ENCODE measurements around the gene PRDM7.
"Not testable (repeated sequence)": the region's sequence is repeated elsewhere in the genome, so short reads cannot be mapped to it uniquely, and the experiment has no call there.

Gene PRDM7

DNA sequence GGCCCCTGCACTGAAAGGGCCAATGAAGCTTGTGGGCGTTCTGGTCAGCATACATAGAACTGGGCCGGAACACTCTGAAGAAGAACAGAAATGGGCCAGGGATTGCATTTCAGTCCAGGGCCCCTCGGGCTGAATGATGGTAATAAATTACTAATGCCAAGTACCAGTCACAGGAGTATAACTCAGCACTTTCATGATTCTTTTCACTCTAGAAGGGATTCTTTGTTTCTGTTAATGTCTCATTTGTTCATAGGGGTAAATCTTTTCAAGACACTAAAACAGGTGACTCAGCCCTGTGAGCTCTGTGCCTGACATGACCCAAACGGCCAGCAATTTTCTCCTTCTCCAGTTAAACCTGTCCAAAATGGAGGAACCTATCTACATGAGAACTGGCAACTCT is 15.7 kb upstream of the PRDM7 start:
- DNase-seq; H3K36me3 Mint-ChIP-seq (ENCODE audit: low read depth); H3K4me3 Mint-ChIP-seq; H3K27ac Mint-ChIP-seq; H3K4me1 Mint-ChIP-seq; ATAC-seq; H3K9me3 Mint-ChIP-seq; H3K27me3 Mint-ChIP-seq: not testable (repeated sequence)

DNA sequence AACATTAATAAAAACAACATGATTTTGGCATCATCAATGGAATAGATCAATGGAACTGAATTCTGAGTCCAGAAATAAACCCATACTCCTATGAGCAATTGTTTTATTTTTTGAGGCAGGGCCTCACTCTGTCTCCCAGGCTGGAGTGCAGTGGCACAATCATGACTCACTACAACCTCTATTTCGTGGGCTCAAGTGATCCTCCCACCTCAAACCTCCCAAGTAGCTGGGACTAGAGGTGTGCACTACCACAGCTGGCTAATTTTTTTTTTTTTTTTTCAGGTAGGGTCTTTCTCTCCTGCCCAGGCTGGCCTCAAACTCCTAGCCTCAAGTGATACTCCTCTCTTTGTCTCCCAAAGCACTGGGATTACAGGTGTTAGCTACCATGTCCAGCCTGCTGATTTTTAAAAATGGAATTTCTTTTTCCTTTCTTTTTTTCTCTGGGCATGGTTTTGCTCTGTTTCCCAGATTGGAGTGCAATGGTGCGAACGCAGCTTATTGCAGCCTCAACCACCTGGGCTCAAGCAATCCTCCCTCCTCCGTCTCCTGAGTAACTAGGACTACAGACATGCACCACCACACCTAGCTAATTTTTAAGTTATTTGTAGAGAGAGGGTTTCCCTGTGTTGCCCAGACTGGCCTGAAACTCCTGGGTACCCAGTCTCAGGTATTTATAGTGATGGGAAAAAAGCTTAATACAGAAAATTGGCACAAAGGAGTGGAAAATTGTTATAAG is 7.3 kb upstream of the PRDM7 start:
- Mint-ChIP-seq H3K4me3 (no peak overlapping the region), H3K27me3 (peaks cover 9% of the 10 kb centered on the region), H3K27ac (no peak overlapping the region), H3K9me3 (no peaks in the 10 kb centered on the region), H3K4me1 (peaks cover 12% of the 10 kb centered on the region), H3K36me3 (ENCODE audit: low read depth) (no peaks in the 10 kb centered on the region)
- DNase-seq = no peak
- no peak for ATAC-seq

DNA sequence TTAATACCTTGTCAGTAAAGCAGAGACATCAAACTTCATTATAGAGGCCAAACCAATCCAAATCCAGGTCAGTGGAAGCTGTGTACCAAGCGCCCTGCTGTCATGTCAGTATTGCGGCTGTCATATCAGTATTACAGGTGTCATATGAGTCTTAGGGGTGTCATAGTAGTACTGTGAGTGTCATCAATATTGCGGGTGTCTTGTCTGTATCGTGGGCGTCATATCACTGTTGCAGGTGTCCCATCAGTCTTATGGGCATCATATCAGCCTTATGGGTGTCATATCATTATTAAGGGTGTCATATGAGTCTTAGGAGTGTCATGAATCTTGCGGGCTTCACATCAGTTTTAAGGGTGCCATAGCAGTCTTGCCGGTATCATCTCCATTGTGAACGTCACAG is 6.0 kb upstream of the PRDM7 start:
- no peaks in the 10 kb centered on the region for H3K36me3 Mint-ChIP-seq (ENCODE audit: low read depth)
- no peak for ATAC-seq
- peaks cover 10% of the 10 kb centered on the region for H3K27me3 Mint-ChIP-seq
- H3K4me3 Mint-ChIP-seq = peak overlapping the region; percentile 87
- peaks cover 16% of the 10 kb centered on the region for H3K4me1 Mint-ChIP-seq
- H3K27ac Mint-ChIP-seq = no peak overlapping the region
- H3K9me3 Mint-ChIP-seq = no peaks in the 10 kb centered on the region
- no peak for DNase-seq

DNA sequence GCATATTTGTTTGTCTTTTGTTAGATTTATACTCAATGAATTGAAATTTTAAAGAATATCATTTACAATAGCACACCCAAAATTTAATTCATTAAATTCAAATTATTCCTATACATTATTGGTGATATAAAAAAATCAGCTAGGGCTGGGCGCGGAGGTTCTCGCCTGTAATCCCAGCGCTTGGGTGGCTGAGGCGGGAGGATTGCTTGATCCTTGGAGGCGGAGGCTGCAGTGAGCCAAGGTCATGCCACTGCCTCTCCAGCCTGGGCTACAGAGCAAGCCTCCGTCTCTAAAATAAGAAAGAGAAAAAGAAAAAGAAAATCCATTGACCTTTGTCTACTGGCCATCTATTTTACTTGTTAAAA is 4.5 kb upstream of the PRDM7 start:
- Mint-ChIP-seq H3K4me1 (peaks cover 32% of the 10 kb centered on the region), H3K27me3 (peaks cover 11% of the 10 kb centered on the region), H3K4me3 (peak overlapping the region; percentile 87), H3K27ac (no peak overlapping the region), H3K9me3 (no peaks in the 10 kb centered on the region), H3K36me3 (ENCODE audit: low read depth) (no peaks in the 10 kb centered on the region)
- ATAC-seq (no peak), DNase-seq (no peak)

DNA sequence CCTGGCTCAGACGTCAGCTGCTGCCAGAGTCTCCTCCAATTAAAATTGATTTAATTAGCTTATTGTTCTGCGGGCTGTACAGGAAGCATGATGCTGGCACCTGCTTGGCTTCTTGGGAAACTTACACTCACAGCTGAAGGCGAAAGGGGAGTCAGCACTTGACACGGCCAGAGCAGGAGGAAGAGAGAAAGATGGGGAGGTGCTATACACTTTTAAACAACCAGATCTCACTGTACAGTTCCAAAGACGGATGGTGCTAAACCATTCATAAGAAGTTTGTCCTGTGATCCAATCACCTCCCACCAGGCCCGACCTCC is 1.4 kb upstream of the PRDM7 start:
- no peak for DNase-seq
- Mint-ChIP-seq H3K4me3 (no peak overlapping the region), H3K27ac (no peak overlapping the region), H3K9me3 (no peaks in the 10 kb centered on the region), H3K4me1 (peaks cover 33% of the 10 kb centered on the region), H3K27me3 (peaks cover 24% of the 10 kb centered on the region), H3K36me3 (ENCODE audit: low read depth) (no peaks in the 10 kb centered on the region)
- ATAC-seq = no peak

DNA sequence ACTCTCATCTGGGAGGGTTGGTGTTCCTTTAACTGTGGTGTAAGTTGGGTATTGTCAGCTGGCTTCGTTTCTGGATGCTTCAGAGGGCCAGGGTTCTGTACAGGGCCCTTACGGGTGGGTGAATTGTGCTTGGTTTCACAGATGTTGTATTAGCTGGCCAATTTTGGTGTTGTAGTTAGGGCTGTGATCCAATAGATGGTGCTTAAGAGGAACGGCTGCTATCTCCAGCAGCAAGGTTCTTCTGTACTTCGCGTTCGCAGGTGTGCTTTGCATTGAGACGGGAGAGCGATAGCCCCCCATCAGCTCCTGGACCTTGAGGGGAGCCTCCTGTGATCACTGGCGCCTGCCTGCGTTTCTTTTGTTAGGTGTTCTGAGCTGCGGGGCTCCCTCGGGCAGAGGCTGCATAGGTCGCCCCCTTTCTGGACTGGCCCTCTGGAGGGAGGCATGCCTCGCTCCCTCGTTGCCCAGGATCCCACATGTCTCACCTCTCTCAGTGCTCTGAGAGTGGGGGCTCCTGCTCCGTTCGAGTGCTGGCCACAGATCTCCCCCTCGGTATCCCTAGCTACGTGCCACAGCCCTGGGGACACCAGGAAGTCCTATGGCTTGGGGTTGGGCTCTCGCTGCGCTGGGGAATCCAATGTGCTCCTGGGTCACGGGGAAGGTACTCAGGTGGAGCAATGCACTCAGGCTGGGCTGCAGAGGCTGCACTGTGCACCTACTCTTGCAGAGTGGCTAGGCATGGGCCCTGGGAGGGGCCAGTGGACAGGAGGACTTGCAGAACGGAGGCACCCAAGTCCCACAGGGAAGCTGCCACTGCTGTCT is 837 bp upstream of the PRDM7 start:
- Mint-ChIP-seq H3K4me3 (peak overlapping the region; percentile 78), H3K27ac (peak overlapping the region; percentile 76), H3K27me3 (peaks cover 24% of the 10 kb centered on the region), H3K4me1 (peaks cover 33% of the 10 kb centered on the region), H3K36me3 (ENCODE audit: low read depth) (no peaks in the 10 kb centered on the region), H3K9me3 (no peaks in the 10 kb centered on the region)
- ATAC-seq = peak; percentile 60
- no peak for DNase-seq

DNA sequence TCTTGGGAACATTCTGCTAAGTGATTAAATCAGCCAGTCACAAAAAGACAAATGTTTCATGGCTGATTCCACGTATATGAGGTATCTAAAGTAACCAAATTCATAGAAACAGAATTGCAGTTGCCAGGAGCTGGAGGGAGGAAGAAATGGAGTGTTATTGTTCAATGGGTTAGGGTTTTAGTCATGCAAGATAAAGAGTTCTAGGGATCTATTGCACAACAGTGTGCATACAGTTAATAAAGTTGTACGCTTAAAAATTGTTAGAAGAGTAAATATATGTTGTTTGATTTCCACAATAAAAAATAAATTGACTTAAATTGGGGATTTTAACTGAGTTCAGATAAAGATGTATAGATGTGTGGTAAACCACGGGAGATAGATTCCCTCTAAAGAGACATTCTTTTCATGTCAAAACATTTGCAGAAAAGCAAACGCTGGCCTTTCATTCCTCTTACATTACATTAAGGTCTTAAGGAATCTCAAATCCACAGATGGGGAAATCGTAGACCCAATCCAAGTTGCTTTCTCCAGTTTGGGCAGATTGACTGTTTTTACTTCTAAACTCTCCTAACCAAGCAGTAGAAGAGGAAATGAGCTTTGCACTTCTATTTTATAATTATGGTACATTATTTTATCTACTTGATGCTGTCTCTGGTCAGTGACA is 4.6 kb downstream of the PRDM7 start:
- Mint-ChIP-seq H3K27me3 (peaks cover 24% of the 10 kb centered on the region), H3K9me3 (no peaks in the 10 kb centered on the region), H3K4me3 (no peak overlapping the region), H3K4me1 (peaks cover 14% of the 10 kb centered on the region), H3K27ac (no peak overlapping the region), H3K36me3 (ENCODE audit: low read depth) (no peaks in the 10 kb centered on the region)
- DNase-seq = no peak
- ATAC-seq = no peak

DNA sequence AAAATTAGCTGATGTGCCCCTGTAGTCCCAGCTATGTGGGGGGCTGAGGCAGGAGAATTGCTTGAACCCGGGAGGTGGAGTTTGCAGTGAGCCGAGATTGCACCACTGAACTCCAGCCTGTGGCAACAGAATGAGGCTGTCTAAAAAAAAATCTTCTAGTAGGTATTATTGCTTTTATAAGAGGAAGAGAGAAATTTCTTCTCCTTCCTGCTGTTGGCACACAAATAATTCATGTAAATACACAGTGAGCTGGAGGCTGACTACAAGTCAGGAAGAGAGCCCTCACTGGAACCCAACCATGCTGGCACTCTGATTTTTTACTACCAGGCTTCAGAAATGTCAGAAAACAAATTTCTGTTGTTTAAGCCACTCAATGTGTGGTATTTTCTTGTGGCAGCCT is 6.7 kb downstream of the PRDM7 start:
- H3K4me3 Mint-ChIP-seq = no peak overlapping the region
- H3K36me3 Mint-ChIP-seq (ENCODE audit: low read depth) = no peaks in the 10 kb centered on the region
- no peaks in the 10 kb centered on the region for H3K9me3 Mint-ChIP-seq
- ATAC-seq (no peak), DNase-seq (no peak)
- H3K27me3 Mint-ChIP-seq = peaks cover 14% of the 10 kb centered on the region
- no peak overlapping the region for H3K27ac Mint-ChIP-seq
- no peaks in the 10 kb centered on the region for H3K4me1 Mint-ChIP-seq

DNA sequence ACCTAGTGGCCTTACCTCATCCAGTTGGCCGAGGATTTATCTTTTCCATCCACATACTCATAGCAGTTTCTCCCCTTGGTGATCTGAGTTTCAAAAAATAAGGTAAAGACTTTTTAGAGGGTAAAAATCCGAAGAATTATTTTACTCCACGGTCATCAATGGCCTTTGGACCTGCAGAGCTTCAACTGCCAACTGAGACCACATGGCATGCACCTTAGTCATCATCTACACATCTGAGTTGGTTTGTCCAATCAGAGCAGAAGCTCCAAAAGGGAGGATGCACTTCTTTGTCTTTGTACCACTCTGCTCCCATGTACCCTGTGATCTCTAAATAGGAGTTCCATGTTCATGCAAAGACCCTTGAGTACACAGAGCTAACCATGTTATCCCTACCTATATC is 15.7 kb downstream of the PRDM7 start:
- no peak overlapping the region for H3K27ac Mint-ChIP-seq
- ATAC-seq (no peak), DNase-seq (no peak)
- no peak overlapping the region for H3K4me3 Mint-ChIP-seq
- H3K36me3 Mint-ChIP-seq (ENCODE audit: low read depth) = no peaks in the 10 kb centered on the region
- peaks cover 13% of the 10 kb centered on the region for H3K4me1 Mint-ChIP-seq
- peaks cover 13% of the 10 kb centered on the region for H3K27me3 Mint-ChIP-seq
- H3K9me3 Mint-ChIP-seq = no peaks in the 10 kb centered on the region

DNA sequence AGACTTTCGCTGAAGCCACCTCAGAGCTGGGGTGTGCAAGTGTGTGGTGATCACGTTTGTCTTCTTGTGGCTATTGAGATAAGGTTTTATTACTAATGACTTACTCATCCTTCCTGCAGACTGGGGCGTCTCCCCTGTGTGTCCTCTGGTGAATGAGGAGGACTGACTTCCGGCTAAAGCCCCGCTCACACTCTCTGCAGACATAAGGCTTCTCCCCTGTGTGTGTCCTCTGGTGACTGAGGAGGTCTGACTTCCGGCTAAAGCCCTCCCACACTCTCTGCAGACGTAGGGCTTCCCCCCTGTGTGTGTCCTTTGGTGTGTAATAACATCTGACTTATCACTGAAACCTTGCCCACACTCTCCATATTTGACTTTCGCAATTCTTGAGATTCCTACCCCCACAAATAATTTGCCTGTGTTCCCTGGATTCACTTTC is 19.4 kb downstream of the PRDM7 start:
- peaks cover 5% of the 10 kb centered on the region for H3K36me3 Mint-ChIP-seq (ENCODE audit: low read depth)
- peaks cover 13% of the 10 kb centered on the region for H3K4me1 Mint-ChIP-seq
- peaks cover 10% of the 10 kb centered on the region for H3K27me3 Mint-ChIP-seq
- H3K9me3 Mint-ChIP-seq = peaks cover 20% of the 10 kb centered on the region
- ATAC-seq (peak; percentile 92), DNase-seq (peak; percentile 22)
- no peak overlapping the region for H3K27ac Mint-ChIP-seq
- no peak overlapping the region for H3K4me3 Mint-ChIP-seq

DNA sequence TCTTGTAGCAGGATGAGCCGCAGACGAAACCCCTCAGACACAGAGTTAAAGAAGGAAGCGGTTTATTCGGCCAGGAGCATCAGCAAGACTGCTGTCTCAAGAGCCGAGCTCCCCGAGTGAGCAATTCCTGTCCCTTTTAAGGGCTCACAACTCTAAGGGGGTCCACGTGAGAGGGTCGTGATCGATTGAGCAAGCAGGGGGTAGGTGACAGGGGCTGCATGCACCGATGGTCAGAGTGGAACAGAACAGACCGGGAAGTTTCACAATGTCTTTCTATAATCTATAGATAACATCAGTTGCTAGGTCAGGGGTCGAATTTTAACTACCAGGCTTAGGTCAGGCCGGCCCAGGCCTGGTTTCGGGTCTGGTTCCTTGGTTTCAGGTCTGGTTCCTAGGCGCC is 20.6 kb downstream of the PRDM7 start:
- H3K27me3 Mint-ChIP-seq; H3K4me3 Mint-ChIP-seq; DNase-seq; H3K27ac Mint-ChIP-seq; ATAC-seq; H3K36me3 Mint-ChIP-seq (ENCODE audit: low read depth): not testable (repeated sequence)
- peaks cover 20% of the 10 kb centered on the region for H3K9me3 Mint-ChIP-seq
- peaks cover 13% of the 10 kb centered on the region for H3K4me1 Mint-ChIP-seq

DNA sequence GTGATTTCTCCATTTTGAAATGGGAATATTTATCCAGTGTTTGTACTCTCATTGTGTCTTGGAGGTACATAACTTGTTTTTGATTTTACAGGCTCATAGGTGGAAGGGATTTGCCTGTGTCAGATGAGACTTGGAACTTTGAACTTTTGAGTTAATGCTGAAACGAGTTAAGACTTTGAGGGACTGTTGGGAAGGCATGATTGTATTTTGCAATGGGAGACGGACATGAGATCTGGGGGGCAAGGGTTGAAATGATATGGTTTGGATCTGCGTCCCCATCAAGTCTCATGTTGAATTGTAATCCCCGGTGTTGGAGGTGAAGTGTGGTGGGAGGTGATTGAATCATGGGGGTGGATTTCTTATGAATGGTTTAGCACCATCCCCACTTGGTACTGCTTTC is 21.8 kb downstream of the PRDM7 start:
- no peak for ATAC-seq
- no peak overlapping the region for H3K27ac Mint-ChIP-seq

DNA sequence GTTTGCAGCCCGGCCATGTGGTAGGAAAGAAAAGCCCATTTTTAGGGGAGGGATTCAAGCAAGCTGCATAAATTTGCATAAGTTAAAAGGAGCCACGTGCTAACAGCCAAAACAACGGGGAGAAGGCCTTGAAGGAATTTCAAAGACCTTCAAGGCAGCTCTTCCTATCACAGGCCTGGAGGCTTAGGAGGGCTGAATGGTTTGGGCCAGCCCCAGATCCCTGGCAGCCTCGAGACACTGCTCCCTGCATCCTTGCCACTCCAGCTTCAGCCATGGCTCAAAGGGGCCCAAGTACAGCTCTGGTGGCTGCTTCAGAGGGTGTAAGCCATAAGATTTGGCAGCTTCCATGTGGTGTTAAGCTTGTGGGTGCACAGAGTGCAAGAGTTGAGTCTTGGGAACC is 22.6 kb downstream of the PRDM7 start:
- ATAC-seq (no peak), DNase-seq (no peak)
- Mint-ChIP-seq H3K9me3 (peaks cover 20% of the 10 kb centered on the region), H3K27me3 (peaks cover 7% of the 10 kb centered on the region), H3K4me3 (no peak overlapping the region), H3K4me1 (peaks cover 13% of the 10 kb centered on the region), H3K27ac (no peak overlapping the region), H3K36me3 (ENCODE audit: low read depth) (peaks cover 5% of the 10 kb centered on the region)

More for the DNA sequence above, 21.8 kb downstream of the PRDM7 start:
- Mint-ChIP-seq H3K36me3 (ENCODE audit: low read depth) (peaks cover 5% of the 10 kb centered on the region), H3K27me3 (peaks cover 10% of the 10 kb centered on the region), H3K4me3 (no peak overlapping the region), H3K9me3 (peaks cover 20% of the 10 kb centered on the region), H3K4me1 (peaks cover 13% of the 10 kb centered on the region)
- no peak for DNase-seq

DNA sequence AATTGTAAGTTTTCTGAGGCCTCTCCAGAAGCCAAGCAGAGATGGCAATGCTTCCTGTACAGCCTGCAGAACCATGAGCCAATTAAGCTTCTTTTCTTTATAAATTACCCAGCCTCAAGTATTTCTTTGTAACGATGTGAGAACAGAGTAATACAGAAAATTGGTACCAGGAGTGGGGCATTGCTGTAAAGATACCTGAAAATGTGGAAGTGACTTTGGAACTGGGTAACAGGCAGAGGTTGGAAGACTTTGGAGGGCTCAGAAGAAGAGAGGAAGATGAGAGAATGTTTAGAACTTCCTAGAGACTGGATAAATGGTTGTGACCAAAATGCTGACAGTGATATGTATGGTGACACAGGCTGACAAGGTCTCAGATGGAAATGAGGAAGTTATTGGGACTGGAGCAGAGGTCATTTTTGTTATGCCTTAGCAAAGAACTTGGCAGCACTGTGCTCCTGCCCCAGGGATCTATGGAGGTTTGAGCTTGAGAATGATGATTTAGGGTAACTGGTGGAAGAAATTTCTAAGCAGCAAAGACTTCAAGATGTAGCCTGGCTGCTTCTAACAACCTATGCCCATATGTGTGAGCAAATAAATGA is 23.1 kb downstream of the PRDM7 start:
- DNase-seq (no peak), ATAC-seq (no peak)
- H3K27me3 Mint-ChIP-seq = peaks cover 6% of the 10 kb centered on the region
- H3K27ac Mint-ChIP-seq = no peak overlapping the region
- H3K9me3 Mint-ChIP-seq = peaks cover 20% of the 10 kb centered on the region
- peaks cover 5% of the 10 kb centered on the region for H3K36me3 Mint-ChIP-seq (ENCODE audit: low read depth)
- H3K4me1 Mint-ChIP-seq = peaks cover 13% of the 10 kb centered on the region
- H3K4me3 Mint-ChIP-seq = no peak overlapping the region

DNA sequence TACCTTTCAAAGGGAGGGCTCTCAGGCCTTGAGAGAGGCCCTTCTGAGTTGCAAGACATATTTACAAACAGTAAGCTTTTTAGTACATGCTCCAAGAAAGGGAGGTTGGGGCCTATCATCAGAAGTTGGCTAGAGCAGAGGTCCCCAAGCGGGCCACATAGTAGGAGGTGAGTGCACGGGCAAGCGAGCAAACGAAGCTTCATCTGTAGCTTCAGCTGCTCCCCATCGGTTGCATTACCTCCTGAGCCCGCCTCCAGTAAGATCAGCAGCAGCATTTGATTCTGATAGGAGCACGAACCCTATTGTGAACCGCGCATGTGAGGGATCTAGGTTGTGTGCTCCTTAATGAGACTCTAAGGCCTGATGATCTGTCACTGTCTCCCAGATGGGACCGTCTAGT is 26.2 kb downstream of the PRDM7 start:
- Mint-ChIP-seq H3K27me3 (peaks cover 15% of the 10 kb centered on the region), H3K4me3 (no peak overlapping the region)

More for the DNA sequence above, 26.2 kb downstream of the PRDM7 start:
- ATAC-seq = no peak
- H3K4me1 Mint-ChIP-seq = peaks cover 8% of the 10 kb centered on the region
- no peak for DNase-seq
- H3K9me3 Mint-ChIP-seq = peaks cover 20% of the 10 kb centered on the region
- H3K27ac Mint-ChIP-seq = no peak overlapping the region
- peaks cover 5% of the 10 kb centered on the region for H3K36me3 Mint-ChIP-seq (ENCODE audit: low read depth)
